RWPE1 (cell line): ENCODE data around the gene SLC9A7.
"Not testable (repeated sequence)": the region's sequence is repeated elsewhere in the genome, so short reads cannot be mapped to it uniquely, and the experiment has no call there.

Source experiments
- CTCF ChIA-PET: fragments of 350-600 bp; sonication (Branson Sonifier 250); formaldehyde crosslinking; extraction: SDS; loops from one replicate; lab custom pipeline; 2021; lab: Yijun Ruan, JAX
- POLR2A ChIA-PET: fragments of 400-600 bp; formaldehyde crosslinking; extraction: SDS; loops from one replicate; lab custom pipeline; 2020; ENCODE audit warnings: antibody characterized with exemption; ENCODE audit not compliant: low non-redundant PET; lab: Yijun Ruan, JAX
- DNase-seq: peaks from one replicate; pipeline ENCODE4 v3.0.0; 2012; ENCODE audit warnings: low spot score
- H3K27ac ChIP-seq: fragments of 450-650 bp; 2 replicates; pipeline ENCODE4 v1.5.1; 2017
- TF ChIP-seq, protein P1 (sequence below): fragments of 450-650 bp; conservative IDR thresholded peaks from 2 replicates; pipeline ENCODE4 v1.5.1; 2017; ENCODE audit warnings: low read depth, mild to moderate bottlenecking

Gene SLC9A7

DNA sequence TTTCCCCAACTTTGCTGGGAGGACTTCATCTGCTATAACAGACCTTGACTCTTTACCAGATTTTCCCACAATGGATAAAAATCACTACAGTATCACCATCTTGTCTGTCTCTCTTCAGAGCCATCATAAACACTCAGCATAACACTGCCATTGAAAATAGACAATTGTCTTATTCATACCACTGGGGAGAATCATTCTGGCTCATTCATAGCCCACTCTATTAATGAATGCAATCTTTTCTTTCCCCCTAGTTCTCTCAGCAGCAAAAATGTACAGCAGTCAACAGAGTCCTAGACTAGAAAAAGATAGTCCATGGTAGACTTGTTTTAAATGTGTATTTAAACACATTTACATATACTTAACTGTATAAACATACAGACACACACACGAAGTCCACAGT, 19.2 kb downstream of the SLC9A7 start:
- no peak overlapping the region for H3K27ac ChIP-seq
- POLR2A ChIA-PET = no interaction called here
- TF ChIP-seq, protein P1, sequence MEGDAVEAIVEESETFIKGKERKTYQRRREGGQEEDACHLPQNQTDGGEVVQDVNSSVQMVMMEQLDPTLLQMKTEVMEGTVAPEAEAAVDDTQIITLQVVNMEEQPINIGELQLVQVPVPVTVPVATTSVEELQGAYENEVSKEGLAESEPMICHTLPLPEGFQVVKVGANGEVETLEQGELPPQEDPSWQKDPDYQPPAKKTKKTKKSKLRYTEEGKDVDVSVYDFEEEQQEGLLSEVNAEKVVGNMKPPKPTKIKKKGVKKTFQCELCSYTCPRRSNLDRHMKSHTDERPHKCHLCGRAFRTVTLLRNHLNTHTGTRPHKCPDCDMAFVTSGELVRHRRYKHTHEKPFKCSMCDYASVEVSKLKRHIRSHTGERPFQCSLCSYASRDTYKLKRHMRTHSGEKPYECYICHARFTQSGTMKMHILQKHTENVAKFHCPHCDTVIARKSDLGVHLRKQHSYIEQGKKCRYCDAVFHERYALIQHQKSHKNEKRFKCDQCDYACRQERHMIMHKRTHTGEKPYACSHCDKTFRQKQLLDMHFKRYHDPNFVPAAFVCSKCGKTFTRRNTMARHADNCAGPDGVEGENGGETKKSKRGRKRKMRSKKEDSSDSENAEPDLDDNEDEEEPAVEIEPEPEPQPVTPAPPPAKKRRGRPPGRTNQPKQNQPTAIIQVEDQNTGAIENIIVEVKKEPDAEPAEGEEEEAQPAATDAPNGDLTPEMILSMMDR = no peak
- DNase-seq = no peak
- CTCF ChIA-PET = no interaction called here

DNA sequence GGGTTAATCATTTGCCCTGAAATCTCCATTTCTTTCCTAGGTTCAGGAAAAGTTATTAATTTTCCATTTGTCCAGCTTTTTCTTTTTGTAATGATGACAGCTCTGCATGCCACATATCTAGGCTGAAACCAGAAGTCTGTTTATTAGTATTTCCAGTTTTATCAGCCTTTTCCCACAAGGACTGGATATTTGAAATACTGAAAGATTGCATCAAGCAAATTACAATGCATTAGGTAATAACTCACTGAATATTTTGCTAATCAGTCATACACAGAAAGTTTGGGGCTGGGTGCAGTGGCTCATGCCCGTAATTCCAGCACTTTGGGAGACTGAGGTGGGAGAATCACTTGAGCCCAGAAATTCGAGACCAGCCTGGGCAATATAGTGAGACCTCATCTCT, 21.5 kb downstream of the SLC9A7 start:
- CTCF ChIA-PET = no interaction called here
- POLR2A ChIA-PET = no interaction called here
- no peak overlapping the region for H3K27ac ChIP-seq
- no peak for DNase-seq
- TF ChIP-seq, protein P1 = no peak

DNA sequence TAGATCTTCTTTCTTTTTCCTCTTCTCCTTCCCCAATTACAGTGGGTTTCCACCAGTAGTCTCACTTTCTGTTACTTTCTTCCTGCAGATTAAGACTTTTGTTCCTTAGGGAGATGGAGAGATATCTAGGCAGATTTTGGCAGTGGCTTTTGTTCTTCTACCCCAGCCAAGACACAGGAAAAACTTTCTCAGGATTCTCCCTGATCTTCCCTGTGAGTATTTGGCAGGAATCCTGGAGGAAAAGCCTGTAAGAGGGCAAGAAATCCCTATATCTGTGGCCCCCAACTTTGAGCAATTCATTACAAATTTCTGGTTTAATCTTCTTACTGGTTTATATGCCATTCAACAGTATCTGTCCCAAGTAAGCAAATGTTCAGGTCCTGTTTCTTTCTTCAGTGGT, 21.9 kb downstream of the SLC9A7 start:
- CTCF ChIA-PET = no interaction called here
- H3K27ac ChIP-seq = no peak overlapping the region
- DNase-seq = no peak
- TF ChIP-seq, protein P1 = no peak
- POLR2A ChIA-PET = no interaction called here

DNA sequence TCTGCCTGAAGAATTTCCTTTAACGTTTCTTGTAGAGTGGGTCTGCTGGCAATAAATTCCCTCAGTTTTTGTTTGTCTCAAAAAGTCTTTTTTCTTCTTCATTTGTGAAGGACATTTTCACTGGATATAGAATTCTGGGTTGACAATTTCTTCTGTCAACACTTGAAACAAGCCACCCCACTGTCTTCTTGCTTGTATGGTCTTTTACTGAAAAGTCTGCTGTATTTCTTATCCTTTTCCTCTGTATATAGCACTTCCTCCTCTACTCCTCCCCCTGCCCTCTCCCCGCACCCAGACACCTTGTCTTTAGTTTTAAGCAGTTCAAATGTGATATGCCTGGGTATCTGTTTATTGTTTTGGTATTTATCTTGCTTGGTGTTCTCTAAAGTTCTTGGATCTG, 23.3 kb downstream of the SLC9A7 start:
- CTCF ChIA-PET = no interaction called here
- H3K27ac ChIP-seq = no peak overlapping the region
- no peak for DNase-seq
- TF ChIP-seq, protein P1 = no peak
- POLR2A ChIA-PET = no interaction called here

DNA sequence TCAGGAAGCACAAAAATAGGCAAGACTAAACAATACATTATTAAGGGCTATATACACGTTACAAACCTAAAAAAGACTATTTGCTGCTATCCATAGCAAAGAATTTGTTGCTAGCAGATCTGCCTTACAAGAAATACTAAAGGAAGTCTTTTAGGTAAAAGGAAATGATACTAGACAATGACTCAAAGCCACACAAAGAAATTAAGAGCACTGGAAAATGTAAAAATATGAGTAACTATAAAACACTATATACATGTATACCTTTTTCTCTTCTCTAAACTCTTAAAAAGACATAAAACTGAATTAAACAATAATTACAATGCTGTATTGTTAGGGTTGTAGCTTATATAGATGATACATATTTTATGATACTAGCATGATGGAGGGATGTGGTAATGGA, 25.7 kb downstream of the SLC9A7 start:
- POLR2A ChIA-PET = no interaction called here
- no peak overlapping the region for H3K27ac ChIP-seq
- TF ChIP-seq, protein P1 = no peak
- CTCF ChIA-PET = interaction anchor here (0.7 kb wide), 1 partner anchor 27 kb away, joined by 4 read pairs; no protein-coding TSS in a partner anchor
- DNase-seq = no peak

DNA sequence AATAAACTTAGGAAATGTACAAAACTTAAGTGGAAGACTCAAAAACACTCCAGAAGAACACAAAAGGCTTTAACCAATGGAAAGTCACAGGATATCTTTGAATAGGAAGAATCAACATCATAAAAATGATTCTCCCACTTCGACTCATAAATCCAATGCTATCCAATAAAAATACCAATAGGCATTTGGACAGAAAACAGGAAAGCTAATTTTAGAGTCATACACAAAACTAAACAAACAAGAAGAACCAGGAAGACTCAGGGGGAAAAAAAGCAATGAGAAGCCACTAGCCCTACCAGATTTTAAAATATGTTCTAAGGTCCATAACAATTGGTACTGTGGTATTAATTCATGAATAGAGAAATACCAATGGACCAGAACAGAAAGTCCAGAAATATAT, 28.2 kb downstream of the SLC9A7 start:
- no peak overlapping the region for H3K27ac ChIP-seq
- CTCF ChIA-PET = no interaction called here
- TF ChIP-seq, protein P1 = no peak
- POLR2A ChIA-PET = no interaction called here
- DNase-seq = no peak

DNA sequence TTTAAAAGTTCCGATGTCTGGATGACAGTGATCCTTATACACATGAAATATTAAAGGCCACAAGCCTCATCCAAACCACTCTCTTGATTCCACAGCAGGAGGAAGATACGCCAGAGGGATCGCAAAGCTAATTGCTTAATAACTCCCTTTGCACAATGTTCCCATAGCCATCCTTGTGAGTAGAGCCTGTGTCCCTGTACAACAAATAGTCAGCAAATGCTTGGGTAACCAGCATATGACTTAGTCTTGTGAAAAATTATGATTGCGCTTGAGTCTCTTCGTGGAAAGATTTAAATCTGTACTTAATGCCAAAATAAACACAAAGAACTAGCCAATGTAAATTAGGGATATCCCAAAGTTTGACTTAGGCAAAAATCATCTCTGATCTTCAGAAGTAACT, 31.5 kb downstream of the SLC9A7 start:
- DNase-seq = no peak
- H3K27ac ChIP-seq = no peak overlapping the region
- TF ChIP-seq, protein P1 = no peak
- ChIA-PET POLR2A (no interaction called here), CTCF (no interaction called here)

DNA sequence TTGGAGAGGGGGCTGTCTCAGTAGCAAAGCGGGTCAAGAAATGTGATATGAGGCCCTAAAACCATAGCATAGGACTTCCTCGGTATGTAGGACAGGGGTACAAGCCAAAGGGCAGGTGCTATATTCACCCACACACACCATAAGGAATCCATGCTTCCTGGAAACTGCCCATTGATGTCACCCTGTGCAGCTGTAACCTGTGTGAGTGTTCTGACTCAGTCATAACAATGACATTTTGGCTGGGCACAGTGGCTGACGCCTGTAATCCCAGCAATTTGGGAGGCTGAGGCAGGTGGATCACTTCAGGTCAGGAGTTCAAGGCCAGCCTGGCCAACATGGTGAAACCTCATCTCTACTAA, 35.4 kb downstream of the SLC9A7 start:
- H3K27ac ChIP-seq, CTCF ChIA-PET, DNase-seq, POLR2A ChIA-PET: not testable (repeated sequence)
